Stimulated activated CD8-positive, alpha-beta memory T cell treated with anti-CD3 and anti-CD28 coated beads, Interleukin-2, amount 100 ng/mL, for 48 hours (primary cell): Measurements from ENCODE around the gene RGN.
"Not testable (repeated sequence)": the region's sequence is repeated elsewhere in the genome, so short reads cannot be mapped to it uniquely, and the experiment has no call there.

Source experiments
- DNase-seq, 2 donors: peaks; one replicate each; pipeline ENCODE4 v3.0.0-alpha.2; 2020; ENCODE audit warnings: low read depth in 2 of 2

The RGN gene

DNA sequence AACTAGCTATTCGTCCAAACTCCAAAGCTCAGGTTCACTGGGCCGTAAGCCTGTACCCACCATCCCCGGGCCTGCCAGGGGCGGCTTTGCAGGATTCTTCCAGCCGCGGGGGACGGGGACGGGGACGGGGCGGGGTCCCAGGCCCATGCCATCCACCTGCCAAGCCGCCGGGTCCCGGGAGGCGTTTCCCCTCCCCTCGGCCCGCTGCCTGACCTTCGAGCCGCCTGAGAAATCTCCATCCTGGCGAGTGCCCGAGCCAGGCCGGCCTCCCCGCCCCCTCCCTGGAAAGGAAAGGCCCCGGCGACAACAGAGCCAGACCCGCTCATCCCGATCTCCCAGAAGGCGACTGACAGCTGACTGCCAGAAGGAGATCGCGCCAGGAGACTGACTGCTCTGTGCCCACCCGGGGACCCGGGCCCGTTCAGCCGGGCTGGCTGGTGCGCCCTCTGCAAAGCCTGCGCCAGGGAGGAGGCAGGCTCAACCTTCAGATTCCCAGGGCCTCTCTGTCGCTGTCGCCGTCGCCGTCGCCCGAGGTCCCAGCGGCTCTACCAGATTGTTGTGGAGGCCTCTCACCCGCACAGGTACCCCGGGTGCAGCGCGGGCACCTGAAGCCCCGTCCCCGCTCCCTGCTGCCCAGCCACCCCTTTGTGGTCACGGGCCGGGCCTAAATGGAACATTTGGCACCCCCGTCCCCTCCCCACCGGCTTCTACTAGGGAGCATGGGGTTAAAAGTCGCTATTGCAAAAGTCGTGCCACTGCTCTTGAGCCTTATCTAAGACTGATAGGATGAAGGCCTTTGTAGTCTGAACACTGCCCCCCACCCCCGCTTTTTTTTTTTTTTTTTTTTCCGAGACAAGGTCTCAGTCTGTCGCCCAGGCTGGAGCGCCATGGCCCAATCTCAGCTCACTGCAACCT is at the start of gene RGN:
Gene RGN (plus strand): TSS at position 315 of the 915 bp plus-strand sequence. CDS start 2,702 bp downstream, outside the sequence.
- no peak for DNase-seq

DNA sequence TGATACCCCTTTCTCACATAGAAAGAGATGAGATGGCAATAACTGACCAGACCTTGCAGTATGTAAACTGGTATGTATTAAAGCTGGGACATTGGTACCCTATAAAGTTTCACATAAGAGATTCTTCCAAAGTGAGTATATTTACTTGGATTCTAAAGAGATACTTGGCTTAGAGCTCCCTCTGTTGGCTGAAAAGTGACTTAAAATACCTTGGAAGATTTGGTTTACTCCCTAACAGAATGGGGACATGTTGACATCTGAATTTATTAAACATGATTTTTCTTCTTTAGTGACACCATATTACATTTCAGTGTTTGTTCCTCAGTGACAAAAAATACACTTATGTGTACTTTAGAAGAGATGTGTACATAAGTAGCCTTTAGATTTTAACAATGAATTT is 47.9 kb upstream of the RGN start:
- DNase-seq: no peak

DNA sequence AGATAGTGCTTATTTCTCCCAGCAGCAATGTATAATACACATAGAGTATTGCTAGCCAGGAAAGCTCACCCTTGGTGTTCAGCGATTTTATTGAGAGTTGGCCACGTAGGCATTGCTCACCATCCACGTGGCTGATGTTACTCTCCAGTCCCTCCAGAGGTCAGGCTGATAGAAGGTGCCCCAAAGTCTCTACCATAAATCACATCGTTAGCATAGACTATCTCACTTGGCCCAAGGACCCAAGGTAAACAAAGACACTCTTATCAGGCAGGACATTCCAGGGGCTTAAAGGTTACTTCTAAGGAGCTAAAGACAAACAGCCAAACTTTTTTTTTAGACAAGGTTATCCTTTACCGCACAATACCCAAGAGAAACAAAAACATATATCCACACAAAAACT is 30.3 kb upstream of the RGN start:
- DNase-seq: no peak

DNA sequence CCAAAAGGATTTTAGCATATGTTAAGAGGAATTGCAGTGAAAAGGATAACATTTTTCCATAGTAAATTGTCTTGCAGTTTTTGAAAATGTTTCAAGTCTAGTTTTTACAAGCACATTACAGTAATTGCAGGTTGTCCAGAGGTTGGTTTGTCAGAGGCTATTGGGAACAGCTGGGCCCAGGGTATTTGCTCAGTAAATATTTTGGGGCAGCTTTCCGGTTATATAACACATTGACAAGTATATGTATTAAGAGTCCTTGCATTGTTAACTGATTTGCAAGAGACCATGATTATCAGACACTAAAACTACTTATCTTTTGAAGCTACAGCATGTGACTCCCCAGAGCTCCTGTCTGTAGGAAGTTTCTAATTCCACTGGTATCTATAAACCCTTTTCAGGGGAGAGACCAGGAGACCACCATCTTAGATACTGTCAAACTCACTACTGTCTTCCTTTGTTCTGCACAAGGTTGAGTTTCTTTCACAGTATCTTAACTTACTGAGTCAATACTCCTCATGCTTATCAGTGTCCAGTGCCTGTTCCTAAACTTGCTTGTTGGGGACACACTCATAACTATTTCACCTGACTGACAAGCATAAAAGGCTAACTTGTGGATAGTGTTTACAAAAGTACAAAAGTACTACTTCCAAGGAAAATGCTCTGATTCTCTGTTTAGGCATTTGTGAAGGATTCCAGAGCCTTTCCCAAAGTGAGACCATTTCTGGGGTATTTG is 18.9 kb upstream of the RGN start:
- no peak for DNase-seq

DNA sequence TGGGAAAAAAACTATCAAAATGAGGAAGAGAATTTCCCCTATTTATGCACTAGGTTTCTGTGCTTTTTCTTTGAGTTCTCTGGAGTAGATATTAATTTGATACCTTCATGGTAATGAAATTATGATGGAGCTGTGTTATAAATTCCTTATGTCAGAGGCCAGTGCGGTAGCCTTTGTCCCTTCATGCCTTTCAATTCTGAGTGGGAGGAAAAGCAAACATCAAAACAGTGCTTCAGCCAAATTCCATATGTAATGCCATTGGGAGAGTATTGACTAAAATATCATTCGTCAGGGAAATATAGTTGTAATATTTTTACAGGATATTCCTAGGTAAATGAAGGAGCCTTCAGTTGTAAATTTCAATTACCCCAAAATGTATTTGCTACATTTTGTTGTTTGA is 17.5 kb upstream of the RGN start:
- DNase-seq: no peak

DNA sequence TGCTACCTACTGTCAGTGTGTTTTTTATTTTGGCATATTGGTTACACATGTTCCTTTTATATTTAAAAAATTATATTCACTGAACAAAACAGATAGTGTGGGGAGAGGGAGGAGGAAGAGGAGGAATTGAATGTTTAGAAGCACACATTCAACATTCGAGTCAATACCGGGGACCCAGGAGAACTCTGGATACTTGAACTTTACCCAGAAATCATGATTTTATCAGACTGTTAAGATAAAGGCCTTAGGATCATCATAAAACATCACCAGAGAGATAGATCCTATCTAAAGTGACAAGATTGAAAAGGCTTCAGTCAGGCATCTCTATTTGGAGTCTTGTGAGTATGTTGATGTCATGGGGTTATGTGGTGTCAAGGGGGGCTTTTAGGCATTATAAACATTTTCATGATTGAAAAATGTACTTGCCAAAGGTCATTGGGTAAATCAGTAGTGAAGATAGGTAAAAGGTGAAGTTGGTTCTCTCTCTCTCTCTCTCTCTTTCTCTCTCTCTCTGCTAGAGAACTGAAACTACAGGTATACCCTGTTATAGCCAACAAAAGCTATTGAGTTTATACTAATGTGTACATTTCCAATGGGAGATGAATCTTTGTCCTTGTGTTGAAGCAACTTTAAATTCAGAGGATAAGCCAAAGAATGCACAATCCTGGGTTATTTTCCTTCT is 16.9 kb upstream of the RGN start:
- no peak for DNase-seq

DNA sequence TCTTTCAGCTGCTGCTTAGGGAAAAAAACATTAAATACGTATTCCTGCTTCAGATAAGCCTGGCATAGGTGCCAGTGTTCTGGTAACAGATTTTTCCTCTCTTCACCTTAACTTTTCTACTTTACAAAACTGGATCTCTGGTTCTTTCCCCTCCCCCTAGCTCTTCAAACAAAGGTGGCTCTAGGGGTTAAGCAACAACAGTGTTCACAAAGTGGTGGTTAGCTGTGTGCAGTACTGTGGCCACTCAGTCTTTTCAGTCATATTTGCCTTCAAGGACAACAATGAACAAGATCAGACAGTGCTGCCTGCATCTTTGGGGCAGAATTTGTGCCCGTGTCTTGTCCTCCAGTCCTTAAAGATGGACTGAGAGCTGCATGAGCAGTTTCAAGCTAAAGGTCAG is 15.1 kb upstream of the RGN start:
- no peak for DNase-seq

DNA sequence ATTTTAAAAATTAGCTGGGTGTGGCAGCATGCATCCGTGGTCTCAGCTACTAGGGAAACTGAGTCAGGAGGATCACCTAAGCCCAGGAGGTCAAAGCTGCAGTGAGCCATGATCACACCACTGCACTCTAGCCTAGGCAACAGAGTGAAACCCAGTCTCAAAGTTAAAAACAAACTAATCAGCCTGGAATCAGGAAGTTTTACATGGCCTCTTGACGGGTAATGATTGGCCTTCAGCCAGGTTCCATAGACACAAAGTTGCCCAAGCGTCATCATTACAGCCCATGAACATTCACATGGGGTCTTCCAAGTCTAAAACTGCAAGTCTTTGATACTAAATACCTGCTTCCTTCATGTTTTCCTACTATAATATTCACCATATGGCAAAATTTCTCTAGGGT is 10.0 kb upstream of the RGN start:
- no peak for DNase-seq

DNA sequence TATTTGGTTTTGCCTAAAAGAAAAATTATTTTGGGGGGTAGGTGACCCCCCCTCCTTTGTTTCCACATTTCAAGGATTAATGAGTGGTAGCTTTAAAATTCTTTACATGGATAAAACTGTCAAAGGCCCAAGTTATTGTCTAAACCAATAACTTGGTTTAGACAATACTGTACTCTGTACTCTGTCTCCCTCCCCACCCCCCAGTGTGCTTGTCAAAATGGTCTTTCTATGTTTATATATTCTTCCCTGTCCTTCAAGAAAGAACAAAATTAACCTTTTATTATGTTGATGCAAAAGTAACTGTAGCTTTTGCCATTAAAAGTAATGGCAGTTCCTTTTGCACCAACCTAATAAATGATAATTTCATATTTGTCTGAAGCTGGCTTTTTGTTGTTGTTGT is 9.5 kb upstream of the RGN start:
- DNase-seq: no peak

DNA sequence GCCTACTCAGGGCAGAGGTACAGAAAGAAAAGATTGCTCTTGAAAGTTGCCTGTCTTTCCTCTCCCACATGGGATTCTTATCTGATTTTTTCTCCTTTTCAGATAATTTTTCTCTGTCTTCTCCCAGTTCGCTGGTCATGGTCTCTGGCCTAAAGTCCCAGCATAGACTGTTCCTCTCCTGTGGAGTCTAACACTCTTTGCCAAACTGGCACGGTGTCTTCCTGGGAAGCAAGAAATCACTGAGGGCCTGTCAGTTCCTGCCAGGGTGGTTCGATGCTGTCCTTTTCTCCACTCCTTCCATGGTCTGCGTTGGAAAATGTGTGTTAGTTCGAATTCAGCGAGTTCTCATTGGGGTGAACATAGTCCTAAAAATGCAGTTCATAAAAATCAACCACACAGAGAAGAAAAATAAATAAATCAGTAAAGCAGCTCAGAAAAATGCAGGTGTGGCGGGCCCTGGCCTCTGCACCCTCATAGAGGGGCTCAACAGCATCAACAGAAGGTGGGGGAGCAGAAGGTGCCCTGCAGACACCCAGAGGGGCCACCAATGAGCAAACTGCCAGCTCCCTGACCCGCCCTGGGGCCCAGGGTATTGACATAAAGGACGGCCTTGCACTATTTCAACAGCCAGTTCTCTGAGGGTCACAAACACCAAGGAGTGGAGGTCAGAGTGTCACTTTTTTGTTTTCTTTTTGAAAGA is 2.1 kb downstream of the RGN start:
- no peak for DNase-seq

DNA sequence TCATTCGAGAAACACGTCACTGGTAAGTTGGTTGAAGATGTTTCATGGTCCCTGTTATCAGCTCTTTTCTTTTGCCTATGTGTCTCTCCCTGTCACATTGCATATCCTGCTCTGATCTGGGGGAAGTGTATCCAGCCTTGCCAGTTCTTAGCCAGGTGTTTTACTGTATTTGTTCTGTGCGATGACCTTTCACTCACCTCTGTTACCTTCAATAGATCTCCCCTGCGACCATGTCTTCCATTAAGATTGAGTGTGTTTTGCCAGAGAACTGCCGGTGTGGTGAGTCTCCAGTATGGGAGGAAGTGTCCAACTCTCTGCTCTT is 2.6 kb downstream of the RGN start:
- no peak for DNase-seq

DNA sequence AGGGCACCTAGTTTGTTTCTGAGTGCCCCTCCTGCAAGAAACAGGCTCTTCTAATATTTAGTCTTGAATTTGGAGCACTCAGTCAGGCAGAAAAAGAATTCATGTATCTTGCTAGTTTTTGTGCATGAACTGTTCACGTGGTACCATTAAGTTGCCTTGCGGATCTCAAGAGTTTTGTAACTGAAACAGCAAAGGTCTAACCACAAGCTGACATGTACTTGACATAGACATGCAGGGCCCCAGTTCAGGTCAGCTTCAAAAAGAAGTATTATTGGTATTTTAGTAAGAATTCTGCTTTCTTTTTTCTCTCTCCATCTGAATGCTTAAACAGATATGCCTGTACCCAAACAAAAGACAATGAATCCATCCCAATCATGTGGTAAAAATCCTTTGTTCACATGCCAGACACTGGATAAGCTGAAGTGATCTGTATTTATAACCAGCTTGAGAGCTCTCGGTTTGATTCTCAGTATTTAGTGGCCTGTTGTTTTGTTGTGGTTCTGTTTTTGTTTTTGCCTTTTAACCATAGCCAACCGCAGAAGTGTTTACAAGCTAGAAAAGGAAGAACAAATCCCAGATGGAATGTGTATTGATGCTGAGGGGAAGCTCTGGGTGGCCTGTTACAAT is 13.0 kb downstream of the RGN start:
- DNase-seq: no peak

DNA sequence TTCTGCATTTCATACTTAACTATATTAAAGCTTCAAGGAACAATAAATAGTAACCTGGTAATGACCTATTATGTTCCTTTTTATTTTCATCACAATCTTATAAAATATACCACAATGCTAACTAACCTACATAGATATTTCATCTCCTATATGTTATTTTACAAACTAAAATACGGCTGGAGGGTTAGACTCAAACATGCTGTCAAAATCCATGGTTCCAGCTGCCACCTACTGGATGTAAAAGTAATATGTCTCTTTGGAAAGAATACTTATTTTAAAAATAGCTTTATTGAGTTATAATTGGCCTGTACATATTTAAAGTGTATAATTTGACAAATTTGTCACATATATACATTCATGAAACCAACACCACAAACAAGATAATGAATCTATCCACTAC is 15.0 kb downstream of the RGN start:
- no peak for DNase-seq

DNA sequence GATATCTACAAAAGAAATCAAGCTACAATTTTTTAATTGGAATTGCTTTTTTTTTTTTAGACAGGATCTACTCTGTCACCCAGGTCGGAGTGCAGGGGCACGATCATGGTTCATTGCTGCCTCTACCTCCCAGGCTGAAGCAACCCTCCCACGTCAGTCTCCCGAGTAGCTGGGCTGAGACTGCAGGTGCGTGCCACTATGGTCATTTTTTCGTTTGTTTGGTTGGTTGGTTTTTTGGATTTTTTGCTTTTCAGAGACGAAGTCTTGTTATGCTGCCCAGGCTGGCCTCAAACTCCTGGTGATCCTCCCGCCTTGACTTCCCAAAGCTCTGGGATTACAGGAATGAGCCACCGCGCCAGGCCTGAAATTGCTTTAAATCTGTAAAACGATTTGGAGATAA is 15.6 kb downstream of the RGN start:
- DNase-seq: no peak

DNA sequence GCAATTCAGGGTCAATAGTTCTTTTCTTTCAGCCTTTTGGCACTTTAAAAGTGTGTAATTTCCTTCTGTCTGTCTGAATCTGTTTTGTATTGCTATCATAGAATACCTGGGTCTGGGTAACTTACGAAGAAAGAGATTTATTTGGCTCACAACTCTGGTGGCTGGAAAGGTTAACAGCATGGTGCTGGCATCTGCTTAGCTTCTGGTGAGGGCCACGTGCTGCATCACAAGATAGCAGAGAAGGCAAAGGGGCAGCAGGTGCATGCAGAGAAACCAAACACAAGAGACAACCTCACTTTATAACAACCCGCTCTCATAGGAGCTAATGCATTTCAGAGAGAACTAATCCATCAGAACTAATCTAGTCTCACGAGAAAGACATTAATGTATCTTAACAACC is 18.8 kb downstream of the RGN start:
- DNase-seq: no peak

DNA sequence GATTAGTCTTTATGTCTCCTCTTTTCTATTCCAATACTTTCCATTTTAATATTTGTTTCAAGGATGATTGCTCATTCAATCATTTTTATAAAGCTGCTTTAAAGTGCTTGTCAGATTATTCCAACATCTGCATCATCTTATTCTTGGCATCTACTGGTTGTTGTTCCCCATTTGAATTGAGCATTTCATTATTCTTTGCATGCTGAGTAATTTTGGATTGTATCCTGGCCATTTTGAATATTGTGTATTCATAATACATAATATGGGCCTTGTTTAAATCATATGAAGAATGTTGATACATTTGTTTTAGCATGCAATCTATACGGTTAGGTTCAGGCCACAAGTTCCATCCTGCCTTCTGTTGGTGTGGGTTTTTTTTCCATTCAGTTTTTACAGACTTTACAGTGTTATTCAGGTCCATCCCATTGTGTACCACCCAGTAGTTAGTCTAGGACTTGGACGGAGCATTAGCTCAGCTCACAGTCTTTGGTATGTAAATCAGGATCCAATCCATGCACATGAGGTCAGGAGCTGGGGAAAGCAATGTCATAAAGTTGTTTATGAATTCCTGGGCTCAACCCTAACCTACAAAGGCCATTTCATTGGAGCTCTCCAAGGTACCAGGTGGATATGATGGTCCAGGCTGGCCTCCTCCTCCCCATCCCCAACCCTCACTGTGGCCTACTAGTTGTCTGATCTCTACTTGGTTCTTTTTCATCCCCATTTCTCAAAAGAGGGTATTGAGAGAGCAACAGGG is 20.3 kb downstream of the RGN start:
- DNase-seq: no peak

DNA sequence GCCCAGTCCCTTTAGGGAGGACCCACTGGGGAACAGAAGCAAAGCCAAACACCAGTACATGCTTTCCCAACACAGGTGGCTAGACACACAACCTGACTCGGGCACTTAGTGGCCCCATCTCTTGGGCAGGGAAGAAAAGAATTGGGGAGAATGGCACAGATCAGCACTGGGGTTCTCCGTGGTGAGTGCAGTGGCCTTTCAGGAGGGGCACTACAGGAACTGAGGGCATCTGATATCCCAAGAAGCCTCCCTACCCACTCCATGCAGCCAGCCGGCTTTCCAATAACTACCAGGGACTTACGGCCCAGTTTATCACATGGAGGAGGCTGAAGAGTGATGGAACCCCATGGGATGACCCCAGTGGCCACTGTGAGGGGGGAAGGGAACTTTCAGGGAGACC is 23.0 kb downstream of the RGN start:
- DNase-seq: no peak

DNA sequence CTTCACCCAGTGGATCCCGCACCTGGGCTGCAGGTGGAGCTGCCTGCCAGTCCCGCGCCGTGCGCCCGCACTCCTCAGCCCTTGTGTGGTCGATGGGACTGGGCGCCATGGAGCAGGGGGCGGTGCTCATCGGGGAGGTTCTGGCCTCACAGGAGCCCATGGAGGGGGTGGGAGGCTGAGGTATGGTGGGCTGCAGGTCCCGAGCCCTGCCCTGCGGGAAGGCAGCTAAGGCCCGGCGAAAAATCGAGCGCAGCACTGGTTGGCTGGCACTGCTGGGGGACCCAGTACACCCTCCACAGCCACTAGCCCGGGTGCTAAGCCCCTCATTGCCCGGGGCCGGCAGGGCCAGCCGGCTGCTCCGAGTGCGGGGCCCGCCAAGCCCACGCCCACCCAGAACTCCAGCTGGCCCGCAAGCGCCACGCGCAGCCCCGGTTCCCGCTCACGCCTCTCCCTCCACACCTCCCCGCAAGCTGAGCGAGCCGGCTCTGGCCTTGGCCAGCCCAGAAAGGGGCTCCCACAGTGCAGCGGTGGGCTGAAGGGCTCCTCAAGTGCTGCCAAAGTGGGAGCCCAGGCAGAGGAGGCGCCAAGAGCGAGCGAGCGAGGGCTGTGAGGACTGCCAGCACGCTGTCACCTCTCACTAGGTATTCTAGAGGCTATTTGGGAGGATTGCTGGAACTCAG is 32.8 kb downstream of the RGN start:
- DNase-seq: not testable (repeated sequence)

DNA sequence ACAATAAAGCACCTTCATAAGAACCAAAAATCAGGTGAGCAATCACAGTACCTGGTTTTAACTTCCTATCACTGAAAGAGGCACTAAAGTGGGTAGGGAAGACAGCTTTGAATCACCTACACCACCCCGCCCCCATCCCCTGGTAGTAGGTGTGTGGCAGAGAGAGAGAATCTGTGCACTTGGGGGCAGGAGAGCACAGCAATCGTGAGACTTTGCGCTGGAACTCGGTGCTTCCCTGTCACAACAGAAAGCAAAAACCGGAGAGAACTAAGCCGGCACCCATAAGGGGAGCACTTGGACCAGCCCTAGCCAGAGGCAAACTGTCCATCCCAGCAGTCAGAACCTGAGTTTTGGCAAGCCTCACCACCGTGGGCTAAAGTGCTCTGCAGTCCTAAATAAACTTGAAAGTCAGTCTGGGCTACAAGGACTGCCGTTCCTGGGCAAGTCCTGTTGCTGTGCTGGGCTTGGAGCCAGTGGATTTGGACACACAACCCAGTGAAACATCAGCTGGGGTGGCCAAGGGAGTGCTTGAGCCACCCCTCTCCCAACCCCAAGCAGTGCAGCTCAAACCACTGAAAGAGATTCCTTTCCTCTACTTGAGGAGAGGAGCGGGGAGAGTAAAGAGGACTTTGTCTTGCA is 34.2 kb downstream of the RGN start:
- DNase-seq: no peak
